Ovary (tissue), 9 donors: ENCODE results near the gene CNTRL. TPM values are rescaled to one million over a fixed set of nuclear protein-coding genes. Genes with fewer than 3 reads are reported as not detected.
"Not testable (repeated sequence)": the region's sequence is repeated elsewhere in the genome, so short reads cannot be mapped to it uniquely, and the experiment has no call there.

Source experiments
- DNase-seq, 5 donors: peaks; one replicate each; pipeline ENCODE4 v3.0.0-alpha.2; 2019 to 2020
- H3K27ac ChIP-seq, 2 donors: fragments of 200-600 bp; one replicate each; pipeline versions ENCODE4 v1.5.1 to v1.8.0; 2019 to 2022
- H3K27me3 ChIP-seq: fragments of 200-600 bp; one replicate; pipeline ENCODE4 v1.8.0; 2022
- H3K36me3 ChIP-seq: fragments of 200-600 bp; sonication (generic); one replicate; pipeline ENCODE4 v1.5.1; 2019
- H3K4me1 ChIP-seq: one replicate; pipeline ENCODE4 v1.8.1; 2013; ENCODE audit warnings: mild to moderate bottlenecking, moderate library complexity; ENCODE audit not compliant: insufficient read depth
- H3K4me3 ChIP-seq: fragments of 200-600 bp; sonication (generic); one replicate; pipeline ENCODE4 v1.5.1; 2017
- H3K9me3 ChIP-seq, 2 donors: fragments of 200-600 bp in 1 of 2; sonication (generic) in 1 of 2; one replicate each; pipeline versions ENCODE4 v1.5.1 to v1.8.1; 2013 to 2019; ENCODE audit warnings: mild to moderate bottlenecking in 1 of 2, moderate library complexity in 1 of 2
- EP300 ChIP-seq: sonication (generic); formaldehyde crosslinking; IDR thresholded peaks from one replicate; pipeline ENCODE4 v1.6.1; 2017; ENCODE audit warnings: antibody characterized with exemption
- POLR2A ChIP-seq: fragments of 450-650 bp; IDR thresholded peaks from one replicate; pipeline ENCODE4 v1.6.1; 2017; ENCODE audit warnings: antibody characterized with exemption, mild to moderate bottlenecking, moderate library complexity
- WGBS, 3 donors: extraction: QIAGEN DNeasy Blood & Tissue Kit in 1 of 3; methylation state at CpG; one replicate each; pipeline versions ENCODE4 v1.1.5 to v1.1.7; 2013 to 2017; 5-methylcytosine and 5-hydroxymethylcytosine counted together
- intact Hi-C, 4 donors: fragments of 100-400 bp; cut with DNase I; formaldehyde crosslinking; loops; one replicate each; pipeline versions ENCODE4 v1.11.0 to v1.15.1; 2022 to 2023
- polyA plus RNA-seq, 2 donors: library from polyadenylated mRNA; stranded (reverse); fragments of 200-250 nt in 1 of 2; fragments of 350-450 nt in 1 of 2; fragmentation: Illumina TruSeq in 1 of 2; extraction: RNeasy Lipid Tissue Mini Kit (QIAGEN cat#74804) in 1 of 2; gene quantifications; one replicate each; pipeline ENCODE4 v1.2.3, GENCODE V29; 2013 to 2014
- total RNA-seq, 7 donors: library from RNA; depleted of rRNA in 2 of 7; stranded (reverse); fragments of >200 nt in 2 of 7; fragmentation: NEBNext Ultra II Directional in 3 of 7; extraction: Animal tissue kit (Norgen Biotek cat#: 25700) in 3 of 7; gene quantifications; one replicate each; pipeline versions ENCODE4 v1.1.0 to v1.2.4, GENCODE V29; 2016 to 2023
- TF ChIP-seq, protein P1 (sequence below), 3 donors: fragments of 450-650 bp in 2 of 3; fragments of 200-600 bp in 1 of 3; IDR thresholded peaks; one replicate each; pipeline versions ENCODE4 v1.5.1 to v1.8.0; 2016 to 2022; ENCODE audit warnings: antibody characterized with exemption in 3 of 3, mild to moderate bottlenecking in 1 of 3
- donor health status: DM: no; HTN: no; CAD: no; lungs with moderate emphysema.
- donor health status: DM: no; HTN: no; CAD: no.
- donor health status: Bipolar disorder and iron deficiency.
- donor health status: DM: yes; HTN: yes; CAD: no.
- donor health status: DM: no; HTN: no; CAD: no.
- donor health status: DM: yes; HTN: yes; CAD: no.

Gene CNTRL
- total and polyA plus RNA-seq, 9 donors = 10.0 to 27.2 (median 19.0) TPM

DNA sequence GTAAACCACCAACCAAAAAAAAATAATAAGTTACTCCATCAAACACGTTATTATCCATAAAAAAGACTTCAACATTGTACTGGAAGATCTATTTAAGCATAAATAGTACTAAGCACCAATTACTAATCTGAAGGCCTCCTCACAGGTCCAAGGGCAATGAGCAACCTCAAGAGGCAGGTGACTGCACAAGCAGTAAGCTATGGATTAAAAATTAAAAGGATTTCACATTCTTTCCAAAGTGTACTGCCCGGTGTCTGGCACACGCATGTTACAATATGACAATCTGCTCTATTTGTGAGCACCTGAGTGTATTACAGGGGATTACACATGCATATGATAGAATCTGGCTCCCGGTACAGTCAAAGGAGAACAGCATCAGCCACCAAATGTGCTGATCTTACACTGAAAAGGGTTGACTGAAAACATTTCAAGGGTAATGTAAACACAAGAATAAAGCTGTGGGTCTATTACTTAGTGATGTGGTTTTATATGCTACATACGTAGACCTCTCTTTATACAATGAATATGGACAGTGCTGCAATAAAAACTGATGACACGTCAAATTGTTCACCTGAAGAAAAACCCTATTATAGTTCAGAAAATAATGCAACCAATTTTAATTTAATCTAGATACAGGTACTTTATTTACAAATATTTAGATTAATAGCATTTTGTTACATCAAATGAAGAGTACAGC, 104.1 kb downstream of the CNTRL start:
- Histone ChIP-seq H3K27me3 (no peaks in the 10 kb centered on the region), H3K9me3 (no peaks in the 10 kb centered on the region), H3K27ac (no peak overlapping the region), H3K4me1 (peaks cover 2% of the 10 kb centered on the region), H3K36me3 (no peaks in the 10 kb centered on the region), H3K4me3 (no peak overlapping the region)
- DNase-seq = no peak
- 88 to 91% (median 90%) methylated on average over 6 of the region's 6 CpGs for WGBS, 3 donors
- intact Hi-C loops = no loop called here
- TF ChIP-seq POLR2A = no peak
- TF ChIP-seq, protein P1, sequence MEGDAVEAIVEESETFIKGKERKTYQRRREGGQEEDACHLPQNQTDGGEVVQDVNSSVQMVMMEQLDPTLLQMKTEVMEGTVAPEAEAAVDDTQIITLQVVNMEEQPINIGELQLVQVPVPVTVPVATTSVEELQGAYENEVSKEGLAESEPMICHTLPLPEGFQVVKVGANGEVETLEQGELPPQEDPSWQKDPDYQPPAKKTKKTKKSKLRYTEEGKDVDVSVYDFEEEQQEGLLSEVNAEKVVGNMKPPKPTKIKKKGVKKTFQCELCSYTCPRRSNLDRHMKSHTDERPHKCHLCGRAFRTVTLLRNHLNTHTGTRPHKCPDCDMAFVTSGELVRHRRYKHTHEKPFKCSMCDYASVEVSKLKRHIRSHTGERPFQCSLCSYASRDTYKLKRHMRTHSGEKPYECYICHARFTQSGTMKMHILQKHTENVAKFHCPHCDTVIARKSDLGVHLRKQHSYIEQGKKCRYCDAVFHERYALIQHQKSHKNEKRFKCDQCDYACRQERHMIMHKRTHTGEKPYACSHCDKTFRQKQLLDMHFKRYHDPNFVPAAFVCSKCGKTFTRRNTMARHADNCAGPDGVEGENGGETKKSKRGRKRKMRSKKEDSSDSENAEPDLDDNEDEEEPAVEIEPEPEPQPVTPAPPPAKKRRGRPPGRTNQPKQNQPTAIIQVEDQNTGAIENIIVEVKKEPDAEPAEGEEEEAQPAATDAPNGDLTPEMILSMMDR (IDR thresholded peaks at IDR 0.05) = no peak
- TF ChIP-seq EP300 = no peak

DNA sequence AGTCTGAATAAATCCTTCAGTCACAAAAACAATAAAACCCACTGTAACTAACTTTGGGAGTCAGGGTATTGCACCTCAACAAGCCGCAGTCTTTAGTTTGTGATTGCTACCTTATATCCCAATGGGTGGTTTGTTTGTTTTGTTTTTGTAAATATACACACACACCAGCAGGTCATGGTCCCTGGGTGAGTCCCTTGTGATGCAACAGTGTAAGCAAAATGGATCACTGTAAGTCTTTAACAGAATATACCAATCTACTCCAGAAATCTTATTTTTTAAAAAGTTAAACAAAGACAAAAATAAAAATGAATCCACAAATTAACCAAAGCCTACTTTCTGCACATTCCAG, 104.6 kb downstream of the CNTRL start:
- H3K4me3 ChIP-seq, H3K27me3 ChIP-seq, H3K27ac ChIP-seq, H3K36me3 ChIP-seq, H3K4me1 ChIP-seq, intact Hi-C loops, H3K9me3 ChIP-seq, DNase-seq: not testable (repeated sequence)
- 80 to 91% (median 87%) methylated on average over 1 of the region's 1 CpG for WGBS, 3 donors

DNA sequence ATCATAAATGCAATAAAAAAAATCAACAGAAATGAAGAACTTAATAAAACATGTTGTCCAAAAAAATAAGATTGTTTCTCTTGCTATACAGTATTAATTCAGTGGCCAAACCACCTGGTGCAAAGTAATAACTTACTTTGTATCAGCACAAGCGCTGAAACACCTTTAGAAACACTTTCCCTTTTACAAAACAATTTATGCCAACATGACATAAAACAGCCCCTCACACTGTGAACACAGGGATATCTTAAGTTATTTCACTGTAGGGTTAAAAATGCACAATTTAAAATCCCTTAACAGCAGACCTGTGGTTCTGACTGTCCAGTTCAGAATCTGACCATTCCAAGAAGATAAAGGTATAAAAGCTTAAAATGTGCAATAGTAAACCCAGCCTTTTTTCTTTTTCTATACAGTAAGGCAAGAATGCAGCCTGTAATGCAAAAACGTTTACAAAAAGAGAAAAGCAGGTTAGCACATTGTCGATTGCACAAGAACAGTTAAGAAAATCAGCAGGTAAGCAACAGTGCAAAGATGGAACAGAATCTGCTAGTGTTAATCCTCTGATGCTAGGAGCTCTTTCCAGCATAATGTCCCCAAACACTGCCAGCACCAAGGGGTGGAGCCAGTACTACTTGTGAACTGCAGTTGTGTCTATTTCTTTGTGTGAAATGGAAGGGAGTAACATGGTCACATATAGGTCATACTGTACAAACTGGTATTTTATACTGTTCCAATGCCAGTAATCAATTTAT, 105.4 kb downstream of the CNTRL start:
- Histone ChIP-seq H3K27me3 (no peaks in the 10 kb centered on the region), H3K36me3 (no peaks in the 10 kb centered on the region), H3K9me3 (no peaks in the 10 kb centered on the region), H3K4me1 (peaks cover 2% of the 10 kb centered on the region), H3K27ac (no peak overlapping the region), H3K4me3 (no peak overlapping the region)
- DNase-seq = no peak
- TF ChIP-seq POLR2A (no peak), EP300 (no peak)
- TF ChIP-seq, protein P1 (IDR thresholded peaks at IDR 0.05) = no peak
- 80 to 82% (median 81%) methylated on average over 3 of the region's 3 CpGs for WGBS, 3 donors
- intact Hi-C loops = no loop called here

DNA sequence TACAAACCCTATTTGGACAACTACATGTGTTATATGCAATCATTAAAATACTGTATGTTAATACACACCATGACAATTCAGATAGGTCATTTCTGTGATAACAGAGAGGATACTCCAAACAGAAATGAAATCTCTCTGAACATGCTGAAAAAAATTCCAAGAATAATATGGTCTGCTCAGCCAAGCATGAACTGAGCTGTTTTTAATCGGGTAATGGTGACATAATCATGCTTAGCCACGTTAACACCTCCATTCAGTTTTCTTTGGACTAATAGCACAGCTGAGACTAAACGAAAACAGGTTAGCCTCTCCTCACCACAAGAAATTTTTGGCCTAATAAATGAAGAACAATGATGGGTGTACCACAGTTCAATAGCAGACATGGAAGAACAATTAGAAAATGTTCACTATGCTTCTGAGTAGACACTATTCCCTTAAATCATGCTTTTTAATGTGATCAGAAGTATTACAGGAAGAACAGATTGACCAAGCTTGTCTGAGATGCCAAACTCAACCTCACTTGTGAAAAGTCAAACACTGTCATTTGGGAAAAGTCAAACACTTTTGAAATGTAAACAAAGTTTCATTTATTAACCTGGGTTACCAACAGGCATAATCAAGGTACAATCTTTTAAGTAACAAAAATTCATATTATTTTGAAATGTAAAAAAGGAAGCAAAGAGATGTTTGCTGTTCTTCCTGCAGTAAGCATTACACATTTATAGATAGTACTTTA, 107.5 kb downstream of the CNTRL start:
- H3K27me3 ChIP-seq = no peaks in the 10 kb centered on the region
- no peaks in the 10 kb centered on the region for H3K36me3 ChIP-seq
- WGBS, 3 donors = 87 to 88% (median 87%) methylated on average over 3 of the region's 3 CpGs
- intact Hi-C loops = no loop called here
- no peak overlapping the region for H3K27ac ChIP-seq
- H3K4me3 ChIP-seq = no peak overlapping the region
- H3K4me1 ChIP-seq = peaks cover 2% of the 10 kb centered on the region
- TF ChIP-seq EP300 (no peak), POLR2A (no peak)
- TF ChIP-seq, protein P1 (IDR thresholded peaks at IDR 0.05) = no peak
- no peaks in the 10 kb centered on the region for H3K9me3 ChIP-seq
- DNase-seq = no peak

DNA sequence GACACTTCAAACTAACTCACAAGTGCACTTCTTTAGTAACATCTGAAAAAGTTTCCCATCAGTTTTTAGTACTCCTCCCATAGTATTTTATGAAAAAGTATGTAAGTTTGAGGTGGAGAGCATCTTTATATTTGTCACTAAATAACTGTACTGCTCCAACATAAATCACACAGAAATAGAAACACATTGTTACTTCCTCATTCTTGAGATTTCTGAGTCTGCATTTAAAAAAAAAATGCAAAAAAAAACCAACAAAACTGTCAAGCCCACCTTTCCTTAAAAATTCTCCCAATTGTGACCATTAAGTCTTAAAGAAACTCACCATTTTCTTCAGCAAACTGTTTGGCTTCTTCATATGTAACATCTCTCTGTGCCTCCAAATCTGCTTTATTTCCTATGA, 108.2 kb downstream of the CNTRL start:
- TF ChIP-seq EP300 = no peak
- TF ChIP-seq, protein P1 (IDR thresholded peaks at IDR 0.05) = no peak
- no peak for TF ChIP-seq POLR2A
- Histone ChIP-seq H3K36me3 (no peaks in the 10 kb centered on the region), H3K27ac (no peak overlapping the region)

More for the DNA sequence above, 108.2 kb downstream of the CNTRL start:
- H3K4me1 ChIP-seq = peaks cover 2% of the 10 kb centered on the region
- no peak for DNase-seq
- H3K27me3 ChIP-seq = no peaks in the 10 kb centered on the region
- intact Hi-C loops = no loop called here
- no peaks in the 10 kb centered on the region for H3K9me3 ChIP-seq
- no peak overlapping the region for H3K4me3 ChIP-seq
